GM12892 (cell line): ENCODE results near the gene SRGAP2C.
"Not testable (repeated sequence)": the region's sequence is repeated elsewhere in the genome, so short reads cannot be mapped to it uniquely, and the experiment has no call there.

Source experiments
- POLR2AphosphoS5 ChIP-seq: IDR thresholded peaks from 2 replicates; pipeline ENCODE4 v1.6.1; 2011; ENCODE audit warnings: low read depth, low read length, control low read depth
- TAF1 ChIP-seq: IDR thresholded peaks from 2 replicates; pipeline ENCODE4 v1.6.1; 2011; ENCODE audit warnings: low read depth, mild to moderate bottlenecking, control low read depth, low read length, borderline replicate concordance

- not testable (repeated sequence) for TF ChIP-seq POLR2AphosphoS5, TAF1
Observed at GRCh38 chr1:121356819-121357218, 172.0 kb downstream of the SRGAP2C start.
